Tongue (tissue), 2 donors: ENCODE results near the gene PDZD7. TPM values are rescaled to one million over a fixed set of nuclear protein-coding genes. Genes with fewer than 3 reads are reported as not detected.

Experiments
- DNase-seq: peaks from one replicate; pipeline ENCODE4 v3.0.0-alpha.2; 2015
- total RNA-seq: library from RNA; depleted of rRNA; stranded (reverse); fragments of >200 nt; gene quantifications from one replicate; pipeline ENCODE4 v1.2.3, GENCODE V29; 2014

The PDZD7 gene
- total RNA-seq, 1 donor from 2014 or later, result not detected

- DNase-seq, result peak; percentile 98
Observed at GRCh38 chr10:101060951-101061623, 30.2 kb upstream of the PDZD7 start.

GRCh38 chr10:101060036-101060950 is 29.4 kb upstream of the PDZD7 start:
- peak; percentile 98 for DNase-seq

GRCh38 chr10:101056365-101057151 is 25.6 kb upstream of the PDZD7 start:
- DNase-seq, result no peak

- DNase-seq, result no peak
Observed at GRCh38 chr10:101055411-101055810, 24.5 kb upstream of the PDZD7 start.

GRCh38 chr10:101054876-101055275 is 23.9 kb upstream of the PDZD7 start:
- no peak for DNase-seq

- no peak for DNase-seq
Observed at GRCh38 chr10:101054351-101054750, 23.4 kb upstream of the PDZD7 start.

- no peak for DNase-seq
Observed at GRCh38 chr10:101053516-101053915, 22.6 kb upstream of the PDZD7 start.

GRCh38 chr10:101052285-101052684 is 21.4 kb upstream of the PDZD7 start:
- no peak for DNase-seq

- DNase-seq, result peak; percentile 60
Observed at GRCh38 chr10:101050208-101051069, 19.5 kb upstream of the PDZD7 start.

- no peak for DNase-seq
Observed at GRCh38 chr10:101047961-101048892, 17.3 kb upstream of the PDZD7 start.

GRCh38 chr10:101047268-101047667 is 16.3 kb upstream of the PDZD7 start:
- DNase-seq, result no peak

- no peak for DNase-seq
Observed at GRCh38 chr10:101046332-101047238, 15.7 kb upstream of the PDZD7 start.

GRCh38 chr10:101044117-101044516 is 13.2 kb upstream of the PDZD7 start:
- no peak for DNase-seq

GRCh38 chr10:101043363-101043707 is 12.4 kb upstream of the PDZD7 start:
- DNase-seq, result no peak

GRCh38 chr10:101042667-101043362 is 11.9 kb upstream of the PDZD7 start:
- DNase-seq, result peak; percentile 96

GRCh38 chr10:101042118-101042517 is 11.2 kb upstream of the PDZD7 start:
- DNase-seq, result no peak

- DNase-seq, result peak; percentile 93
Observed at GRCh38 chr10:101041252-101041761, 10.4 kb upstream of the PDZD7 start.

GRCh38 chr10:101040851-101041250 is 9.9 kb upstream of the PDZD7 start:
- DNase-seq, result no peak

GRCh38 chr10:101040061-101040460 is 9.1 kb upstream of the PDZD7 start:
- no peak for DNase-seq
